Stimulated activated CD8-positive, alpha-beta memory T cell treated with anti-CD3 and anti-CD28 coated beads, Interleukin-7, amount 100 ng/mL, for 1 hour (primary cell): Measurements from ENCODE around the gene HIVEP3.

Experiments used
- DNase-seq, 2 donors: peaks; one replicate each; pipeline ENCODE4 v3.0.0-alpha.2; 2020; ENCODE audit warnings: low read depth in 2 of 2

Gene HIVEP3

GRCh38 chr1:41789661-41790330 is 128.9 kb downstream of the HIVEP3 start:
- no peak for DNase-seq

DNA sequence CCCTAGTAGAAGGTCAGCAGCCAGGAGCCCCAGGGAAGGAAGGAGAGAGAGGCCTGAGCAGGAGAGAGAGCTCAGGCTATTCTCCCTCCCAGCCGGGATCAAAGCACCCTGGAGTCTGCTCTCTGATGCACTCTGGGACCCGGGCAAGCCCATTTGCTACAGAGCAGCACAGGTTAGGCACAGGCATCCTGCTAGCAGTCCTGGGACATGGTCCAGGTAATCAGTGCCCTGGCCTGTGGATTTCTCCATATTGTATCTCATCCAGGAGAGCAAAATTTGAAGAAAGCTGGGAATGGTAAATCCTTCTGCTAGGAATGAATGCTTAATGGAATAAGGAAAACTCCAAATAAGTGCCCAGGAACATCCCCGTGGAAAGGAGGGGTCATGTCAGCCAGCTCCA is 130.3 kb downstream of the HIVEP3 start:
- DNase-seq, result no peak

DNA sequence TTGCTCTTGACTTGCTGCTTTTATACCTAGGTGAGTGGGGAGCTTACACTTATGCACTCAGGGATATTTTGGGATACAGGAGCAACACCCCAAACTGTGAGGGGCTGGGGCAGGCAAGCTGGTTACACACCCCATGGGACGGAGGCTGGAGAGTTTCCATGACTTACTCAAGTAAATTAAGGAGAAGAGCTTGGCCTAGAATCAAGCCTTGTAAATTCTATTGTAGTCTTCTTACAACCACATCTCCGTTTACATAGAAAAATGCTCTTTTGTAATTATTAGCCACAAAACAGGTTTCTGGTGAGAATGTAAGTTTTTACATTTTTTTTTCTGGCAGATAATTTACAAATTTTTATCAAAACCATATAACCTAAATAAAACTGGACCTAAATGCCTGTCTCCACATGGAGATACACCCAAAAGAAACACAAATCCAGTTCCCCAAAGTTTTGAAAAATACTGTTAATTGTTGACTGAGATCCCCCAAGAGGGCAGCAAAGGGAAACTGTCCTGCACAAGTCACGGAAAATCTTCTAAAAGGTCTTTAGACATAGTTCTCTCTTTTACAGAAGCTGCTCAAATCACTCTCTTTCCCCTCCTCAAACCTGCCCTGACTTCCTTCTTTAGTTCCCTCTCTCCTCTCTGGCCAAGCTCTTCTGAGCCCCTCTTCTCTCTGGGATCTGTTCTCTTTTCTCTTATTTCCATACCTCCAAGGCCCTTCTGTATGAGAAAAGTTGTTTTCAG is 134.0 kb downstream of the HIVEP3 start:
- no peak for DNase-seq

GRCh38 chr1:41783189-41783639 is 135.5 kb downstream of the HIVEP3 start:
- no peak for DNase-seq

GRCh38 chr1:41780916-41781315 is 137.8 kb downstream of the HIVEP3 start:
- DNase-seq, result no peak

DNA sequence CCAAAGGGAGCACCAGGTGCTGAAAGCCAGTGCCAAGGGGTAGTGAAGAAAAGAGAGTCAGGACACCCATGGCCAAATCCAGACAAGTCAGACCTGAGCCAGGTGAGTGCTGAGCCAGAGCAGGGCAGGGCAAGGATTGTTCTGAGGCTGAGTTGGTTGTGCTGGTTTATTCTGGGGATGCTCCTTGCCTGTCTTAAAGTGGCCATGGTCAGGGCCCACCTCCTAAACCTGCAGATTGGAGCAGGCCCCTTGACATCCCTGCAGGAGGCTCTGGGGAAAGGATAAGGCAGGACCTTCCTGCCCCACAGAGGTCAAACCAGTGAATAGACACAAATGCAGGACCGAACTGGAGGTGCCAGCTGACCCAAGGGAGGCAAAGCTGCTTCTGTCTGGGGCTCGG is 138.4 kb downstream of the HIVEP3 start:
- DNase-seq, result no peak

- no peak for DNase-seq
Observed at GRCh38 chr1:41779360-41779759, 139.4 kb downstream of the HIVEP3 start.

- DNase-seq, result no peak
Observed at GRCh38 chr1:41777695-41778094, 141.0 kb downstream of the HIVEP3 start.

DNA sequence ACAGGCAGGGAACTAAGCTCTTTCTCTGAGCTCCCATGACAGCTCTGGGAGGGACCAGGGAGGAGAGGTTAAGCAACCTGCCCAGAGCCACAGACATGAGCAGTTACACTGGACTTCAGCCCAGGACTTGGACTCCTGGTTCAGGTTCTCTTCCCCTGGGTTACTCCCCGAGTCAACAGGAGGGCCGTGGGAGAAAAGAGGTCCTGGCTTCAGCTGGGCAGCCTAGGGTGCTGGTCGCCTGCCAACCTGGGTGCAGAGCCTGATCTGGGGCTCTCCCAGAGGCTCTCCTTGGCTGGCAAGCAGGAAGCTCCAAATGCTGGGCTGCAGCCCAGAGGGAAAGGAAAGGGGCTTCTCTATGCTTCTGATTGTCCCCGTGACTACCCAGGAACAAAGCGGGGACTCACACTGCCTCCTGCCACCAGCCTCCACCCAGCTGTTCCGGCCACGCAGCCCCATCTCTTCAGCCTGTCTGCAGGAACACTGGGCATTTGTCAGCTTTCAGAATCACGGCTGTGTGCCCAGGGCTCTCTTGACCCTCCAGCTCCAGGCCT is 141.8 kb downstream of the HIVEP3 start:
- no peak for DNase-seq

DNA sequence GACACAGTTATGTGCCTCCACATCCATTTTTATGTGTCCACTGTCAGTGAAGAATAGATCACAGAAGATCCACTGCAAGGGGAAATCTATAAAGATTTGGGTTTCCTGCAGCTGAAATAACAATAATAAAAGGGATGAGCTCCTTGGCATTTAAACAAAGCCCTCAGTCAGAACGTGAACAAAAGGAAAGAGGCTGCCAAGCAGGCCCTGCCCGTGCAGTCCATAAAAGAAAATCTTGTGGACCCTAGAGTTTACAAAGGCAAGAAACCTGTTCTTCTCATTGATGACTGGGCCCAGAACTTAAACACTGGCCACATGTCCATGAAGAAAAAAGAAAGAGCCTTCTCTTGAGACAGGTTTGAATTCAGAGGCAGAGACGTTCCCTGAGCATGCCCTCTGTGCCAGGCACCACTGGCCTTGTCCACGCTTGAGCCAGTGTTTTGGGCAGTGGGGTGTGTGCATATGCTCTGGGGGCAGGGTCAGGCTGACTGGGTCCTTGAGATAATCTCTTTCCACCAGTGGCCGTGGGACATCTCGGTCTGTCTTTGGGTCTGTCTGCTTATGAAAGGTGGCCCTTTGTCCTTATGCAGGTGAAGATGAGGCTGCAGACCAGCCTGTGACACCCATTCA is 142.7 kb downstream of the HIVEP3 start:
- no peak for DNase-seq

- no peak for DNase-seq
Observed at GRCh38 chr1:41774471-41774990, 144.2 kb downstream of the HIVEP3 start.

- no peak for DNase-seq
Observed at GRCh38 chr1:41773842-41774241, 144.9 kb downstream of the HIVEP3 start.

DNA sequence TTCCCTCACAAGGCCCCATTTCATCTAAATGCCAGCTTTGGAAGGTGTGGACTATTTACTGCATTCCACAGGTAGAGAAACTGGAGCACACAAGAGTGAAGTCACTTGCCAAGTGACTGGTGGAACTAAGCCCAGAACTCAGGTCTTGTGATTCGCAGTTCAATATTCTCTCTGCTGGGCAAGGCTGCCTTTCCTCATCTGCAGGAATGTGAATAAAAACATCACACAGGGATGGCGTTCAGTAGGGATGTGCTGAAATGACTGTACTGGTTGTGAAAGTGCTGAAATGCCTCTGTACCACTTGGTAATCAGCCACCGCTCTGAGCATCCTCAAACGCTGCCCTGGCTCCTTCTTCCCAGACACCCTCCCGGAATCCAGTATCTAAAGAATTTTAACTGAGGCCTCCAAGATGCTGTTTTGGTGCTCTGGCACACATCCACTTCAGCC is 145.6 kb downstream of the HIVEP3 start:
- DNase-seq, result no peak

GRCh38 chr1:41769068-41769467 is 149.7 kb downstream of the HIVEP3 start:
- no peak for DNase-seq

DNA sequence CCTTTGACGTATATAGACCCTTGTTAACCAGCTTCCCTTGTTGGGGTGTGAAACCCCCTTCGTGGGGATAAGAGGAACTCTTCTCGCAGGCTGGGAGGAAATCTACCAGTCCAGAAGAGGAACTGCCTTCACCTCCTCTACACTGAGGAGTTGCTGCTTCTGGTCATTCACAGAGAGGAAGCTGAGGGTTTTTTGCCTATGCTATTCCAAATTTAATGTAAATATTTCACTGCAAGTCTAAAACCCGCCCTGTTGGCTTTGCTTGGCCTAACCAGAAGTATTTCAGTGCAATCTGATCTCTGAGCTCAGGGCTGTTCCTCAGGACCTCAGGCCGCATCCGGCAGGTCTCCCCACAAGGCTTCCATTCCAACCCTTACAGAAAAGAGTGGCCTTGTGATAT is 150.1 kb downstream of the HIVEP3 start:
- no peak for DNase-seq

- DNase-seq, result no peak
Observed at GRCh38 chr1:41767534-41768525, 150.9 kb downstream of the HIVEP3 start.

GRCh38 chr1:41766546-41766945 is 152.2 kb downstream of the HIVEP3 start:
- no peak for DNase-seq

GRCh38 chr1:41766041-41766440 is 152.7 kb downstream of the HIVEP3 start:
- DNase-seq, result no peak

- no peak for DNase-seq
Observed at GRCh38 chr1:41765152-41765551, 153.6 kb downstream of the HIVEP3 start.

- DNase-seq, result no peak
Observed at GRCh38 chr1:41764656-41765055, 154.1 kb downstream of the HIVEP3 start.

- no peak for DNase-seq
Observed at GRCh38 chr1:41762777-41763176, 155.9 kb downstream of the HIVEP3 start.
